Osteocyte (in vitro differentiated cells): ENCODE results near the gene LAYN. TPM values are rescaled to one million over a fixed set of nuclear protein-coding genes. Genes with fewer than 3 reads are reported as not detected.

ENCODE experiments used
- DNase-seq: peaks from one replicate; pipeline ENCODE4 v3.0.0; 2021; ENCODE audit warnings: mixed read lengths; ENCODE audit not compliant: unreplicated experiment; ENCODE audit errors: extremely low spot score
- H3K27ac Mint-ChIP-seq: one replicate; pipeline ENCODE4 v1.8.0; 2021; ENCODE audit warnings: mild to moderate bottlenecking, mixed read lengths; ENCODE audit not compliant: unreplicated experiment
- H3K27me3 Mint-ChIP-seq: one replicate; pipeline ENCODE4 v1.8.0; 2021; ENCODE audit warnings: mixed read lengths; ENCODE audit not compliant: unreplicated experiment
- H3K36me3 Mint-ChIP-seq: one replicate; pipeline ENCODE4 v1.8.0; 2021; ENCODE audit warnings: mixed read lengths; ENCODE audit not compliant: unreplicated experiment
- H3K4me1 Mint-ChIP-seq: one replicate; pipeline ENCODE4 v1.8.0; 2021; ENCODE audit warnings: mixed read lengths; ENCODE audit not compliant: unreplicated experiment
- H3K4me3 Mint-ChIP-seq: one replicate; pipeline ENCODE4 v1.8.0; 2021; ENCODE audit warnings: mild to moderate bottlenecking, moderate library complexity, mixed read lengths; ENCODE audit not compliant: unreplicated experiment
- H3K9me3 Mint-ChIP-seq: one replicate; pipeline ENCODE4 v1.8.0; 2021; ENCODE audit warnings: mixed read lengths; ENCODE audit not compliant: unreplicated experiment
- total RNA-seq: library from RNA; stranded (reverse); gene quantifications from 2 replicates; pipeline ENCODE4 v1.2.1, GENCODE V29; 2021
- TF ChIP-seq, protein P1 (sequence below): fragments of 200-600 bp; sonication (generic); IDR thresholded peaks from 2 replicates; pipeline ENCODE4 v1.5.0; 2021; ENCODE audit warnings: antibody characterized with exemption, mild to moderate bottlenecking, moderate library complexity

LAYN gene
- total RNA-seq, 1 donor from 2014 or later = 12.8 TPM

GRCh38 chr11:111541254-111542061, 938 bp downstream of the LAYN start:
- DNase-seq = no peak
- peaks cover 14% of the 10 kb centered on the region for H3K4me1 Mint-ChIP-seq
- H3K27me3 Mint-ChIP-seq = no peaks in the 10 kb centered on the region
- peak overlapping the region; percentile 84 for H3K4me3 Mint-ChIP-seq
- H3K36me3 Mint-ChIP-seq = peaks cover 5% of the 10 kb centered on the region
- no peaks in the 10 kb centered on the region for H3K9me3 Mint-ChIP-seq
- TF ChIP-seq, protein P1, sequence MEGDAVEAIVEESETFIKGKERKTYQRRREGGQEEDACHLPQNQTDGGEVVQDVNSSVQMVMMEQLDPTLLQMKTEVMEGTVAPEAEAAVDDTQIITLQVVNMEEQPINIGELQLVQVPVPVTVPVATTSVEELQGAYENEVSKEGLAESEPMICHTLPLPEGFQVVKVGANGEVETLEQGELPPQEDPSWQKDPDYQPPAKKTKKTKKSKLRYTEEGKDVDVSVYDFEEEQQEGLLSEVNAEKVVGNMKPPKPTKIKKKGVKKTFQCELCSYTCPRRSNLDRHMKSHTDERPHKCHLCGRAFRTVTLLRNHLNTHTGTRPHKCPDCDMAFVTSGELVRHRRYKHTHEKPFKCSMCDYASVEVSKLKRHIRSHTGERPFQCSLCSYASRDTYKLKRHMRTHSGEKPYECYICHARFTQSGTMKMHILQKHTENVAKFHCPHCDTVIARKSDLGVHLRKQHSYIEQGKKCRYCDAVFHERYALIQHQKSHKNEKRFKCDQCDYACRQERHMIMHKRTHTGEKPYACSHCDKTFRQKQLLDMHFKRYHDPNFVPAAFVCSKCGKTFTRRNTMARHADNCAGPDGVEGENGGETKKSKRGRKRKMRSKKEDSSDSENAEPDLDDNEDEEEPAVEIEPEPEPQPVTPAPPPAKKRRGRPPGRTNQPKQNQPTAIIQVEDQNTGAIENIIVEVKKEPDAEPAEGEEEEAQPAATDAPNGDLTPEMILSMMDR = no peak
- peak overlapping the region; percentile 89 for H3K27ac Mint-ChIP-seq

DNA sequence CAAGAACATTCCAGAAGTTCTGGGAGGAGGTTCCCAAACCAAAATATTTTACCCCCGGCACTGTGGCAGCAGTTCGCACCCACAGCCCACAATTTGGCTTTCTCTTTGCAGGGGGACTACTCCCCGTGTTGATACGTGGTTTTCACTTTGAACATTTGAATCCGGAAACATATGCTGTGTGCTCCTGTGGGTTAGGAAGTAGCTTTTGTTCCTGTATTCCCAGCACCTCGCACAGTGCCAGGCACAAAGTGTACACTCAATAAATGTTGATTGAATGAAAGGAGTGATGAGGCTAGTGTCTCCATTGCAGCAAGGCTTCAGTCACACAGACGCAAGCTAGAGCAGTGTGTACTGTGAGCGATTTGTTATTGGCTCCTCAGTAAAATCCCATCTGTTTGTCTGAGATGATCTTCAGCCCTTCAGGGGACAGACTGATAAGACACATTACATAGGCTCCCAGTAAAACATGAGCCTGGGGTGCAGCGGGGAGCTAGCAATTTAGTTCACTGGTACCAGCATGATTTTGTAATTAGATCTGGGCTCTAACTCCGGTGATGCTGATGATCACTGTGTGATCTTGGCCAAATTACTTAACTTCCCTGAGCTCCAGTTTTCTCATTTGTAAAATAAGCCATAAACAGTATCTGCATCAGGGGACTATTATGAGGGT, 2.2 kb downstream of the LAYN start:
- DNase-seq = no peak
- no peaks in the 10 kb centered on the region for H3K9me3 Mint-ChIP-seq
- no peak overlapping the region for H3K27ac Mint-ChIP-seq
- no peaks in the 10 kb centered on the region for H3K27me3 Mint-ChIP-seq
- peaks cover 14% of the 10 kb centered on the region for H3K4me1 Mint-ChIP-seq
- H3K36me3 Mint-ChIP-seq = peaks cover 10% of the 10 kb centered on the region
- H3K4me3 Mint-ChIP-seq = no peak overlapping the region
- TF ChIP-seq, protein P1 = no peak

DNA sequence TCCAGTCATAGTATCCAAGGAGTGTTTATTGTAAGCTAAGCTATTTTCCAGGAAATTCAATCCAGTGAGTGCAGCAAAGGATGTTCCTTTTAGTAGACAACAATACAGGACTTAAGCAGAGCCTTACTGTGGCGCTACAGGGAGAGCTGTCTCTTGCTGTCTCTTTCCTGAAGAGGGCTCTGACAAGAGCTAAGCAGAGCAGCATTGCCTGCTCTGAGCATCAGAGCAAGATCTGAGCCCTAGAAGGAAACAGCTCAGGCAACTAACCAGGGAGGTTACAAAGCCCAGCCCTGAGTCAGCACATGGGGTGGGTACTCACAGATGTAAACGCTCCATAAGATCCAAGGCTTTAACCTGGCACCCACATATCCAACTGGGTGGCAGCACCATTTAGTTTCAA, 8.0 kb downstream of the LAYN start:
- Mint-ChIP-seq H3K4me1 (no peaks in the 10 kb centered on the region), H3K4me3 (no peak overlapping the region), H3K9me3 (no peaks in the 10 kb centered on the region), H3K36me3 (peaks cover 13% of the 10 kb centered on the region), H3K27ac (no peak overlapping the region), H3K27me3 (no peaks in the 10 kb centered on the region)
- DNase-seq = no peak
- TF ChIP-seq, protein P1 = no peak

GRCh38 chr11:111549196-111549868, 8.8 kb downstream of the LAYN start:
- Mint-ChIP-seq H3K36me3 (peaks cover 13% of the 10 kb centered on the region), H3K27me3 (no peaks in the 10 kb centered on the region), H3K27ac (no peak overlapping the region), H3K9me3 (no peaks in the 10 kb centered on the region), H3K4me1 (no peaks in the 10 kb centered on the region), H3K4me3 (no peak overlapping the region)
- no peak for DNase-seq
- TF ChIP-seq, protein P1 = no peak

DNA sequence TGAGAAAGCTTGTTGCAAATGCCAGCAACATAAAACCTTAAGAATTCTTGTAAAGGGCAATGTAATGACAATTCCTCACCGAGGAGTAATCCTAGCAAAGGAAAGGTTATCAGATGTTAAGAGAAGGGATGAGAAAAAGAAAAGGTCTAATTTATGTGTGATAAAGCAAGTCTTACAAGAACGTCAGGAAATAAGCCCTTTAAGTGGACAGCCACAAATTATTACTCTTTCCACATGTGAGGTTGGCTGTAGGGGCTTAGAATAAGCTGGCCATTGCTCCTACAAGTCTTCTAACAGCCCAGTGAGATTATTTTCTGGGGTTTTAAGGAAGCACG, 9.3 kb downstream of the LAYN start:
- H3K4me1 Mint-ChIP-seq = no peaks in the 10 kb centered on the region
- DNase-seq = no peak
- H3K27me3 Mint-ChIP-seq = no peaks in the 10 kb centered on the region
- TF ChIP-seq, protein P1 = no peak
- H3K27ac Mint-ChIP-seq = no peak overlapping the region
- no peaks in the 10 kb centered on the region for H3K9me3 Mint-ChIP-seq
- H3K36me3 Mint-ChIP-seq = peaks cover 13% of the 10 kb centered on the region
- H3K4me3 Mint-ChIP-seq = no peak overlapping the region
